Cerebellar nuclear complex (tissue), 1 donor: ENCODE results near the gene LRRC8D.

Experiments used
- DNase-seq, 2 experiments: peaks; one replicate each; lab custom pipeline; 2025; lab: John Stamatoyannopoulos, UW

LRRC8D gene

GRCh38 chr1:89833183-89834082 is 12.6 kb downstream of the LRRC8D start:
- DNase-seq, result no peak

- DNase-seq, result no peak
Measured at GRCh38 chr1:89834083-89834704, 13.4 kb downstream of the LRRC8D start.

- no peak for DNase-seq
Measured at GRCh38 chr1:89836252-89837035, 15.6 kb downstream of the LRRC8D start.

GRCh38 chr1:89837036-89837481 is 16.2 kb downstream of the LRRC8D start:
- DNase-seq, result no peak

- no peak for DNase-seq
Measured at GRCh38 chr1:89837510-89837909, 16.7 kb downstream of the LRRC8D start.

GRCh38 chr1:89839516-89839915 is 18.7 kb downstream of the LRRC8D start:
- no peak for DNase-seq

- DNase-seq, result no peak
Measured at GRCh38 chr1:89841507-89841906, 20.7 kb downstream of the LRRC8D start.

- no peak for DNase-seq
Measured at GRCh38 chr1:89842567-89843272, 21.9 kb downstream of the LRRC8D start.

GRCh38 chr1:89843273-89844130 is 22.7 kb downstream of the LRRC8D start:
- DNase-seq, result no peak

GRCh38 chr1:89844241-89844807 is 23.5 kb downstream of the LRRC8D start:
- no peak for DNase-seq

GRCh38 chr1:89844860-89845259 is 24.0 kb downstream of the LRRC8D start:
- DNase-seq, result no peak

- no peak for DNase-seq
Measured at GRCh38 chr1:89847191-89847729, 26.4 kb downstream of the LRRC8D start.

- no peak for DNase-seq
Measured at GRCh38 chr1:89850844-89851415, 30.1 kb downstream of the LRRC8D start.

GRCh38 chr1:89854140-89854539 is 33.3 kb downstream of the LRRC8D start:
- DNase-seq, result no peak

- DNase-seq, result no peak
Measured at GRCh38 chr1:89855413-89856123, 34.7 kb downstream of the LRRC8D start.

- no peak for DNase-seq
Measured at GRCh38 chr1:89863165-89863830, 42.5 kb downstream of the LRRC8D start.

- DNase-seq, result no peak
Measured at GRCh38 chr1:89865498-89866382, 44.9 kb downstream of the LRRC8D start.

GRCh38 chr1:89866568-89866967 is 45.7 kb downstream of the LRRC8D start:
- DNase-seq, result no peak
